BLaER1 (cell line): ENCODE data around the gene MEA1.

ENCODE experiments used
- H3K27ac ChIP-seq: shearing (Covaris generic); formaldehyde crosslinking; 2 replicates; pipeline ENCODE4 v1.8.1; 2022
- H3K27me3 ChIP-seq: shearing (Covaris generic); formaldehyde crosslinking; 2 replicates; pipeline ENCODE4 v1.8.1; 2022
- H3K36me3 ChIP-seq: shearing (Covaris generic); formaldehyde crosslinking; 2 replicates; pipeline ENCODE4 v1.8.1; 2022
- H3K4me1 ChIP-seq: shearing (Covaris generic); formaldehyde crosslinking; 2 replicates; pipeline ENCODE4 v1.8.1; 2022
- H3K4me2 ChIP-seq: shearing (Covaris generic); formaldehyde crosslinking; 2 replicates; pipeline ENCODE4 v1.8.1; 2022
- H3K4me3 ChIP-seq: shearing (Covaris generic); formaldehyde crosslinking; 2 replicates; pipeline ENCODE4 v1.8.1; 2022
- H3K9ac ChIP-seq: shearing (Covaris generic); formaldehyde crosslinking; 2 replicates; pipeline ENCODE4 v1.8.1; 2022
- H3K9me3 ChIP-seq: shearing (Covaris generic); formaldehyde crosslinking; 2 replicates; pipeline ENCODE4 v1.8.1; 2022
- H4K20me1 ChIP-seq: shearing (Covaris generic); formaldehyde crosslinking; 2 replicates; pipeline ENCODE4 v1.8.1; 2022
- Cebpa-rat ChIP-seq: shearing (Covaris generic); IDR thresholded peaks from 2 replicates; pipeline ENCODE4 v1.8.1; 2022

MEA1 gene

GRCh38 chr6:43013843-43014433 lies at the start of gene MEA1, which contains the start of gene KLHDC3:
Gene MEA1 (minus strand): TSS chr6:43013946. CDS start chr6:43013813, 133 bp downstream.
Gene KLHDC3 (plus strand): TSS chr6:43014249. CDS start chr6:43017193, 2,944 bp downstream.
- Histone ChIP-seq H3K36me3 (peaks cover 60% of the 10 kb centered on the region), H3K4me3 (peak within 1 kb of the TSS; percentile 84), H3K4me1 (peaks cover 51% of the 10 kb centered on the region), H3K4me2 (peak within 1 kb of the TSS; percentile 97), H3K27me3 (no peaks in the 10 kb centered on the region), H3K9me3 (no peaks in the 10 kb centered on the region), H3K9ac (peak within 1 kb of the TSS; percentile 86), H4K20me1 (peaks cover 66% of the 10 kb centered on the region), H3K27ac (peak within 1 kb of the TSS; percentile 79)
- TF ChIP-seq Cebpa-rat, result no peak

- no peaks in the 10 kb centered on the region for H3K27me3 ChIP-seq
- no peak for TF ChIP-seq Cebpa-rat
- no peak overlapping the region for H3K9ac ChIP-seq
- H3K9me3 ChIP-seq, result no peaks in the 10 kb centered on the region
- H3K4me3 ChIP-seq, result no peak overlapping the region
- no peaks in the 10 kb centered on the region for H4K20me1 ChIP-seq
- H3K4me2 ChIP-seq, result no peak overlapping the region
- peaks cover 26% of the 10 kb centered on the region for H3K4me1 ChIP-seq
- H3K36me3 ChIP-seq, result peaks cover 44% of the 10 kb centered on the region
- H3K27ac ChIP-seq, result no peak overlapping the region
Measured at GRCh38 chr6:43062818-43063217, 49.1 kb upstream of the MEA1 start.

- H3K4me1 ChIP-seq, result peaks cover 29% of the 10 kb centered on the region
- H3K4me2 ChIP-seq, result no peak overlapping the region
- no peaks in the 10 kb centered on the region for H4K20me1 ChIP-seq
- H3K36me3 ChIP-seq, result peaks cover 54% of the 10 kb centered on the region
- H3K9me3 ChIP-seq, result no peaks in the 10 kb centered on the region
- H3K27ac ChIP-seq, result no peak overlapping the region
- no peaks in the 10 kb centered on the region for H3K27me3 ChIP-seq
- no peak for TF ChIP-seq Cebpa-rat
- no peak overlapping the region for H3K4me3 ChIP-seq
- no peak overlapping the region for H3K9ac ChIP-seq
Measured at GRCh38 chr6:43061861-43062260, 48.1 kb upstream of the MEA1 start.

GRCh38 chr6:43060755-43061633 lies 47.2 kb upstream of the MEA1 start:
- H3K36me3 ChIP-seq, result peaks cover 54% of the 10 kb centered on the region
- no peaks in the 10 kb centered on the region for H3K9me3 ChIP-seq
- no peak overlapping the region for H3K27ac ChIP-seq
- no peaks in the 10 kb centered on the region for H3K27me3 ChIP-seq
- H3K4me3 ChIP-seq, result no peak overlapping the region
- peaks cover 29% of the 10 kb centered on the region for H3K4me1 ChIP-seq
- H3K9ac ChIP-seq, result peak overlapping the region; percentile 92
- no peak for TF ChIP-seq Cebpa-rat
- peak overlapping the region; percentile 96 for H3K4me2 ChIP-seq
- H4K20me1 ChIP-seq, result no peaks in the 10 kb centered on the region

- Histone ChIP-seq H4K20me1 (no peaks in the 10 kb centered on the region), H3K27ac (peak overlapping the region; percentile 93), H3K4me2 (peak overlapping the region; percentile 96), H3K27me3 (no peaks in the 10 kb centered on the region), H3K4me1 (peaks cover 29% of the 10 kb centered on the region), H3K9ac (peak overlapping the region; percentile 92), H3K9me3 (no peaks in the 10 kb centered on the region), H3K36me3 (peaks cover 54% of the 10 kb centered on the region), H3K4me3 (peak overlapping the region; percentile 97)
- no peak for TF ChIP-seq Cebpa-rat
Measured at GRCh38 chr6:43060034-43060754, 46.4 kb upstream of the MEA1 start.

GRCh38 chr6:43059168-43060033 lies 45.7 kb upstream of the MEA1 start, which contains the start of the genes KLC4 and MRPL2:
Gene KLC4 (plus strand): TSS chr6:43059631. CDS start chr6:43061336, 1,705 bp downstream.
Gene MRPL2 (minus strand): TSS chr6:43059434. CDS start chr6:43059381, 53 bp downstream.
- Histone ChIP-seq H3K4me2 (peak within 1 kb of the TSS; percentile 98), H3K4me1 (peaks cover 32% of the 10 kb centered on the region), H4K20me1 (no peaks in the 10 kb centered on the region), H3K36me3 (peaks cover 54% of the 10 kb centered on the region), H3K4me3 (peak within 1 kb of the TSS; percentile 97), H3K27ac (peak within 1 kb of the TSS; percentile 93), H3K9me3 (no peaks in the 10 kb centered on the region), H3K9ac (peak within 1 kb of the TSS; percentile 92), H3K27me3 (no peaks in the 10 kb centered on the region)
- TF ChIP-seq Cebpa-rat, result no peak

GRCh38 chr6:43058531-43058930 lies 44.8 kb upstream of the MEA1 start:
- Histone ChIP-seq H3K27me3 (no peaks in the 10 kb centered on the region), H3K4me2 (peak overlapping the region; percentile 98), H3K9me3 (no peaks in the 10 kb centered on the region), H3K9ac (peak overlapping the region; percentile 92), H3K36me3 (peaks cover 46% of the 10 kb centered on the region), H4K20me1 (no peaks in the 10 kb centered on the region), H3K27ac (peak overlapping the region; percentile 93), H3K4me1 (peaks cover 38% of the 10 kb centered on the region), H3K4me3 (peak overlapping the region; percentile 97)
- no peak for TF ChIP-seq Cebpa-rat

- Histone ChIP-seq H3K4me2 (no peak overlapping the region), H3K36me3 (peaks cover 43% of the 10 kb centered on the region), H4K20me1 (no peaks in the 10 kb centered on the region), H3K9me3 (no peaks in the 10 kb centered on the region), H3K9ac (no peak overlapping the region), H3K4me3 (no peak overlapping the region), H3K27ac (no peak overlapping the region), H3K27me3 (no peaks in the 10 kb centered on the region), H3K4me1 (peaks cover 49% of the 10 kb centered on the region)
- no peak for TF ChIP-seq Cebpa-rat
Measured at GRCh38 chr6:43055966-43056365, 42.2 kb upstream of the MEA1 start.
